ENCODE data around the gene KRT6C. TPM values are rescaled to one million over a fixed set of nuclear protein-coding genes. Genes with fewer than 3 reads are reported as not detected.

Gene KRT6C
- total RNA-seq (2022; extraction: Qiagen RNA extraction; ENCODE audit: low read depth) = not detected in 5 replicates

DNA sequence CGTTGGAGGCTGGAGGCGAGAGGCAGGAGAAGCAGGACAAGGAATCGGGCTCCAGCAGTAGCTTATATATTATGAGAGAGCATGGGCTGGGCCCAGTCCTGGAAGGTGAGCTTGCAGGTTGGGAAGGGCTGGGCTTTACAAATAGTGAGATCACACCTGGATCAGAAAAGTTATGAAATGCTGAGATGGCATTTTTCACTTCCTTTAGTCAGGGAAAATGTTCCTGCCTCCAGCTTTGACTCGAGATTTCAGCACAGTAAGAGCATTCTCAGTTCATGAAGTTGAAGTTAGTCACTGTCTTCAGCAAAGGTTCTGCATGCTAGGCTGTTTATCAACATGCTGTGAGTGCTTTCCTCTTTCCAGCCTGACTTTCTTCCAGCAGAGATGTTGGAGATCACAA is at the start of gene KRT6C:
Gene KRT6C, minus strand, starts transcription at position 38 of the 400 bp plus-strand sequence. CDS start 68 bp downstream, outside the sequence.

DNA sequence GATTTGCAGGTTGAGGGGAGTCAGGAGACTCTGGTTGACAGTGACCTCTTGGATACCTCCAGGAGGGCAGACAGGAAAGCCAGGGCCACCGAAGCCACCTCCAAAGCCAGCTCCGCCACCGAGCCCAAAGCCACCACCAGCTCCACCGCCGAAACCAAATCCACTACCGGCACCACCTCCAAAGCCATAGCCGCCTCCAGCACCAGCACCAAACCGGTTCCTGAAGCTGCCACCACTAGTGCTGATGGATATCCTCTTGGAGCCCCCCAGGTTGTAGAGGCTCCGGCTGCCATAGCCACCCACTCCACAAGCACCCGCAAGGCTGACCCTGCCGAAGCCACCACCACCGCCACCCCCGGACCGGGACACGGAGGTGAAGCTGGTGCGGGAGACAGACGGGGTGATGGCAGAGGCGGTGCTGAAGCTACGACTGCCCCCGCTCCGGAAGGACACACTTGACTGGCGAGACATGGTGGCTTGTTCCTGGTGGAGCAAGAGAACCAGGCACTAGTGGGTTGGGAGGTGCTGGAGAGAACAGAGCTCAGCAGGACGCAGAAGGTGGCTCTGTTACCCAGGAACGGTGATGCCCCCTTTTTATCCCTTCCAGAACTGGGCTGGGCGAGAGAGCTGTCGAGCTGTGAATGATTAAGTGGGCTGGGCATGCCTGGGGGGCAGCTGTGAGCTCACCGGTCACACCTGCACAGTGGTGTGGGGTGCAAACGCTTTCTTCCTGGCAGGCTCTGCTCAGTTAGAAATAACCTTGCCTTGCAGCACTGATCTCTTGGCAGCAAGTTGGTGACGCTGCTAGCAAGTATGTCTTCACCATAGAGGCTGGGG is 46.4 kb upstream of the KRT6C start, which contains the start of gene KRT5:
Gene KRT5, minus strand, starts transcription at position 569 of the 837 bp plus-strand sequence. Its CDS starts 98 bp downstream, at position 471.

DNA sequence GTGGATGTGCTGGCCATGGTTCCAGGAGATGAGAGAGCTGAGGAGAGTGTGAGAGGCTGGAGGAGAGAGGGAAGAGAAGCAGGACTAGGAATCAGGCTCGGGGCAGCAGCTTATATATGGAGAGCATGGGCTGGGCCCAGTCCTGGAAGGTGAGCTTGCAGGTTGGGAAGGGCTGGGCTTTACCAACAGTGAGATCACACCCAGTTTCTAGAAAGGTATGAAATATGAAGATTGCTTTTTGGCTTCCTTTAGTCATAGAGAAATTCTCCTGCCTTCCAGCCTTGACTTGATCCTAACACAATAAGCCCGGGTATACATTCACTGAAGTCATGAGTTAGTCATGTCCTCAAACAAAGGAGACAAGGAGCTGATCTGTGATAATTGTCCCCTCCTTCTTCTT is 19.6 kb upstream of the KRT6C start, which contains the start of gene KRT6A:
Gene KRT6A, minus strand, starts transcription at position 86 of the 400 bp plus-strand sequence. Its CDS starts 69 bp downstream, at position 17.

DNA sequence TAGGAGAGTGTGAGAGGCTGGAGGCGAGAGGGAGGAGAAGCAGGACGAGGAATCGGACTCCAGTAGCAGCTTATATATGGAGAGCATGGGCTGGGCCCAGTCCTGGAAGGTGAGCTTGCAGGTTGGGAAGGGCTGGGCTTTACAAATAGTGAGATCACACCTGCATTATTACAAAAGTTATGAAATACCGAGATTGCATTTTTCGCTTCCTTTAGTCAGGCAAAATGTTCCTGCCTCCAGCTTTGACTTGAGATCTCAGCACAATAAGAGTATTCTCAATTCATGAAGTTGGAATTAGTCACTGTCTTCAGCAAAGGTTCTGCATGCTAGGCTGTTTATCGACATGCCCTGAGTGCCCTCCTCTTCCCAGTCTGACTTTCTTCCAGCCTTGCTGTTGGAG is 21.5 kb downstream of the KRT6C start, which contains the start of gene KRT6B:
Gene KRT6B, minus strand, starts transcription at position 46 of the 400 bp plus-strand sequence. CDS start 68 bp downstream, outside the sequence.

DNA sequence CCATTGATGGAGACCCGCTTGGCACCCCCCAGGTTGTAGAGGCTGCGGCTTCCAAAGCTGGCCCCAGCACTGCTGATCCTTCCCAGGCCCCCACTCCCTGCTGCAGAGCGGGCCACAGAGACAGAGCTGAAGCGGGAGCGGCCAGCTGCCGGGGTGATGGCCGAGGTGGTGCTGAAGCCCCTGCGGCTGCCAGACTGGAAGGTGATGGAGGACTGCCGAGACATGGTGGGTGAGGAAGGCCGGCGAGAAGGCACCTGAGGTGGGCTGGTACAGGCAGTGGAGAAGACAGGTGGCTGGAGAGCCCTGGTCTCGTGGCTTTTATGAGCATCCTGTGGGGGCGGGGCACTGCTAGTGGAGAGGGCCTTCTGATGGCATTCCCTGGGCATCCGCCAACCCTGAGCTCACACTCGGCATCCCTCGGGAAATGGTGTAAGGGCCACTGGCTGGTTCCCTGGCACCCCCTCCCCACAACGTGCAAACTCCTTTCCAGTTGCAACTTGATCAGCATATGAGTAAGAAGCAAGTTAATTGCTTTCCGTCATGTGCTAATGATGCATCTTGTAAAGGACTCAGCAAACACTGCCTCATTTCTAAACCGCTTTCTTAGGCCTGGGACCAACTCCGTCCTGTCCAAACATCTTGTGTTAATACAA is 39.4 kb downstream of the KRT6C start, which contains the start of gene KRT75:
Gene KRT75, minus strand, starts transcription at position 291 of the 653 bp plus-strand sequence. Its CDS starts 67 bp downstream, at position 224.

Other genes starting within 250 kb of the KRT6C start
- gene KRT7, start 240.6 kb downstream of the KRT6C start, total RNA-seq (2022; extraction: Qiagen RNA extraction; ENCODE audit: low read depth) = 4,163 to 5,096 TPM (median 4,633 TPM) in 5 replicates
- 31.3 to 49.7 TPM (median 45.6 TPM) in 5 replicates for gene KRT86, start 199.2 kb downstream of the KRT6C start, total RNA-seq (2022; extraction: Qiagen RNA extraction; ENCODE audit: low read depth)
- 3,338 to 4,063 TPM (median 3,935 TPM) in 5 replicates for gene KRT81, start 182.3 kb downstream of the KRT6C start, total RNA-seq (2022; extraction: Qiagen RNA extraction; ENCODE audit: low read depth)
- 2.9 to 7.2 TPM (median 6.3 TPM) in 5 replicates for gene KRT83, start 152.4 kb downstream of the KRT6C start, total RNA-seq (2022; extraction: Qiagen RNA extraction; ENCODE audit: low read depth)
- not detected in 5 replicates for gene KRT85, start 106.3 kb downstream of the KRT6C start, total RNA-seq (2022; extraction: Qiagen RNA extraction; ENCODE audit: low read depth)
- not detected in 5 replicates for gene KRT84, start 88.2 kb downstream of the KRT6C start, total RNA-seq (2022; extraction: Qiagen RNA extraction; ENCODE audit: low read depth)
- gene KRT82, start 67.5 kb downstream of the KRT6C start, total RNA-seq (2022; extraction: Qiagen RNA extraction; ENCODE audit: low read depth) = not detected in 5 replicates
- gene KRT75, start 39.4 kb downstream of the KRT6C start, total RNA-seq (2022; extraction: Qiagen RNA extraction; ENCODE audit: low read depth) = 0.08 to 0.26 TPM (median 0.10 TPM) in 5 replicates
- 0.06 to 0.09 TPM in 2 of 5 replicates, not detected in the others for gene KRT6B, start 21.7 kb downstream of the KRT6C start, total RNA-seq (2022; extraction: Qiagen RNA extraction; ENCODE audit: low read depth)
- gene KRT6A, start 19.5 kb upstream of the KRT6C start, total RNA-seq (2022; extraction: Qiagen RNA extraction; ENCODE audit: low read depth) = 5.6 to 6.8 TPM (median 6.6 TPM) in 5 replicates
- gene KRT5, start 46.6 kb upstream of the KRT6C start, total RNA-seq (2022; extraction: Qiagen RNA extraction; ENCODE audit: low read depth) = 0.24 to 0.66 TPM (median 0.49 TPM) in 5 replicates
- gene KRT71, start 79.3 kb upstream of the KRT6C start, total RNA-seq (2022; extraction: Qiagen RNA extraction; ENCODE audit: low read depth) = not detected in 5 replicates
- not detected in 5 replicates for gene KRT74, start 100.0 kb upstream of the KRT6C start, total RNA-seq (2022; extraction: Qiagen RNA extraction; ENCODE audit: low read depth)
- not detected in 5 replicates for gene KRT72, start 127.7 kb upstream of the KRT6C start, total RNA-seq (2022; extraction: Qiagen RNA extraction; ENCODE audit: low read depth)
- not detected in 5 replicates for gene KRT73, start 144.8 kb upstream of the KRT6C start, total RNA-seq (2022; extraction: Qiagen RNA extraction; ENCODE audit: low read depth)
- not detected in 5 replicates for gene KRT2, start 178.4 kb upstream of the KRT6C start, total RNA-seq (2022; extraction: Qiagen RNA extraction; ENCODE audit: low read depth)
- not detected in 5 replicates for gene KRT1, start 206.6 kb upstream of the KRT6C start, total RNA-seq (2022; extraction: Qiagen RNA extraction; ENCODE audit: low read depth)
- gene KRT77, start 229.7 kb upstream of the KRT6C start, total RNA-seq (2022; extraction: Qiagen RNA extraction; ENCODE audit: low read depth) = not detected in 5 replicates

All from A549 treated with GW870086 at 1 μM for 4 hours (cell line).